ENCODE measurements around the gene MAN2C1.
A peak's percentile ranks its signal among the peaks of the same experiment; 100 is the strongest.
"Not testable (repeated sequence)": the region's sequence is repeated elsewhere in the genome, so short reads cannot be mapped to it uniquely, and the experiment has no call there.

Gene MAN2C1

GRCh38 chr15:75360856-75361255, 7.6 kb downstream of the MAN2C1 start:
- no peak for DNase-seq

GRCh38 chr15:75360391-75360790, 8.0 kb downstream of the MAN2C1 start:
- DNase-seq, result no peak

- DNase-seq, result no peak
Observed at GRCh38 chr15:75359537-75360250, 8.7 kb downstream of the MAN2C1 start.

GRCh38 chr15:75358771-75359536, 9.5 kb downstream of the MAN2C1 start:
- no peak for DNase-seq

- no peak for DNase-seq
Observed at GRCh38 chr15:75357976-75358673, 10.3 kb downstream of the MAN2C1 start.

- DNase-seq, result no peak
Observed at GRCh38 chr15:75356517-75356916, 11.9 kb downstream of the MAN2C1 start.

- no peak for DNase-seq
Observed at GRCh38 chr15:75356006-75356405, 12.4 kb downstream of the MAN2C1 start.

- DNase-seq, result no peak
Observed at GRCh38 chr15:75355369-75355768, 13.0 kb downstream of the MAN2C1 start.

- DNase-seq, result no peak
Observed at GRCh38 chr15:75354454-75354853, 14.0 kb downstream of the MAN2C1 start.

GRCh38 chr15:75353604-75354003, 14.8 kb downstream of the MAN2C1 start:
- DNase-seq, result no peak

- no peak for DNase-seq
Observed at GRCh38 chr15:75352186-75353080, 16.0 kb downstream of the MAN2C1 start.

GRCh38 chr15:75350601-75351361, 17.6 kb downstream of the MAN2C1 start:
- DNase-seq, result no peak

- DNase-seq, result peak; percentile 24 to 51
Observed at GRCh38 chr15:75349851-75350588, 18.4 kb downstream of the MAN2C1 start.

- not testable (repeated sequence) for DNase-seq
Observed at GRCh38 chr15:75349351-75349669, 19.1 kb downstream of the MAN2C1 start.

- no peak for DNase-seq
Observed at GRCh38 chr15:75348562-75349350, 19.7 kb downstream of the MAN2C1 start.

GRCh38 chr15:75348034-75348561, 20.3 kb downstream of the MAN2C1 start:
- DNase-seq, result no peak

GRCh38 chr15:75347222-75348033, 21.0 kb downstream of the MAN2C1 start:
- DNase-seq, result peak; percentile 4 to 23

- DNase-seq, result no peak
Observed at GRCh38 chr15:75346796-75347221, 21.6 kb downstream of the MAN2C1 start, which contains the start of gene NEIL1. NEIL1 (plus strand) TSS chr15:75347039; CDS start chr15:75348906, 1,867 bp downstream.

- not testable (repeated sequence) for DNase-seq
Observed at GRCh38 chr15:75343953-75344352, 24.5 kb downstream of the MAN2C1 start.
